ENCODE measurements around the gene CNTN4. TPM values are rescaled to one million over a fixed set of nuclear protein-coding genes. Genes with fewer than 3 reads are reported as not detected.

Gene CNTN4
- total RNA-seq, 1 experiment from 2014 or later = 2.9 TPM

- no peak for DNase-seq
- intact Hi-C loops (cut with micrococcal nuclease; ENCODE audit: unreplicated experiment) = no loop called here
- no peak overlapping the region for H3K4me3 Mint-ChIP-seq (ENCODE audit: low read depth, unreplicated experiment)
- no peaks in the 10 kb centered on the region for H3K36me3 Mint-ChIP-seq (ENCODE audit: insufficient read depth, unreplicated experiment)
- no peak for TF ChIP-seq CTCF (IDR thresholded peaks at IDR 0.05; ENCODE audit: unreplicated experiment)
- CTCF ChIA-PET = interaction anchor here (1.1 kb wide), 1 partner anchor 37 kb away, joined by 3 read pairs; no protein-coding TSS in a partner anchor
- no peak overlapping the region for H3K27ac Mint-ChIP-seq (ENCODE audit: unreplicated experiment)
- BruUV-seq (replicated peaks) = no TSS peak
- H3K4me1 Mint-ChIP-seq (ENCODE audit: low read depth, unreplicated experiment) = peaks cover 13% of the 10 kb centered on the region
- no peaks in the 10 kb centered on the region for H3K27me3 Mint-ChIP-seq (ENCODE audit: unreplicated experiment)
- peaks cover 12% of the 10 kb centered on the region for H3K9me3 Mint-ChIP-seq (ENCODE audit: low read depth, unreplicated experiment)
These were observed 748.6 kb downstream of the CNTN4 start for GRCh38 chr3:2847062-2847841.

DNA sequence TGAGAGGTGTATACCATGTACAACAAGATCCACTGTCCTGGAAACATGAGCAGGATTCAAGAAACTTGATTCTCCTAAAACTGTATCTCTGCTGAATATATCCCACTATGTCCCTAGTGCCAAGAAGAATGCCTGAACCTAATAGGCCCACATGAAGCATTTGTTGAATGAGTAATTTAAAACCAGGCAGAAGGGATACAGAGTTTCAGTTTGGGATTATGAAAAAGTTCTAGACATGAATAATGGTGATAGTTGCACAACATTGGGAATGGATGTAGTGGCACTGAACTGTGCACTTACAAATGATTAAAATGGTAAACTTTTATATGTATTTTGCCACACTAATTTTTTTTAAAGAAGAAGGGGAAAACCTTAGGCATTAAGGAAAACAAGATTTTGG, 750.4 kb downstream of the CNTN4 start:
- Mint-ChIP-seq H3K4me1 (ENCODE audit: low read depth, unreplicated experiment) (peaks cover 13% of the 10 kb centered on the region), H3K4me3 (ENCODE audit: low read depth, unreplicated experiment) (no peak overlapping the region), H3K36me3 (ENCODE audit: insufficient read depth, unreplicated experiment) (no peaks in the 10 kb centered on the region), H3K9me3 (ENCODE audit: low read depth, unreplicated experiment) (peaks cover 3% of the 10 kb centered on the region), H3K27me3 (ENCODE audit: unreplicated experiment) (no peaks in the 10 kb centered on the region), H3K27ac (ENCODE audit: unreplicated experiment) (no peak overlapping the region)
- CTCF ChIA-PET = no interaction called here
- BruUV-seq (replicated peaks) = no TSS peak
- TF ChIP-seq CTCF (IDR thresholded peaks at IDR 0.05; ENCODE audit: unreplicated experiment) = no peak
- DNase-seq = no peak
- intact Hi-C loops (cut with micrococcal nuclease; ENCODE audit: unreplicated experiment) = no loop called here

GRCh38 chr3:2850701-2851100, 752.0 kb downstream of the CNTN4 start:
- no peak for TF ChIP-seq CTCF (IDR thresholded peaks at IDR 0.05; ENCODE audit: unreplicated experiment)
- DNase-seq = no peak
- CTCF ChIA-PET = no interaction called here
- BruUV-seq (replicated peaks) = no TSS peak
- H3K27me3 Mint-ChIP-seq (ENCODE audit: unreplicated experiment) = no peaks in the 10 kb centered on the region
- no peak overlapping the region for H3K27ac Mint-ChIP-seq (ENCODE audit: unreplicated experiment)
- peaks cover 13% of the 10 kb centered on the region for H3K4me1 Mint-ChIP-seq (ENCODE audit: low read depth, unreplicated experiment)
- H3K4me3 Mint-ChIP-seq (ENCODE audit: low read depth, unreplicated experiment) = no peak overlapping the region
- intact Hi-C loops (cut with micrococcal nuclease; ENCODE audit: unreplicated experiment) = no loop called here
- peaks cover 3% of the 10 kb centered on the region for H3K9me3 Mint-ChIP-seq (ENCODE audit: low read depth, unreplicated experiment)
- no peaks in the 10 kb centered on the region for H3K36me3 Mint-ChIP-seq (ENCODE audit: insufficient read depth, unreplicated experiment)

DNA sequence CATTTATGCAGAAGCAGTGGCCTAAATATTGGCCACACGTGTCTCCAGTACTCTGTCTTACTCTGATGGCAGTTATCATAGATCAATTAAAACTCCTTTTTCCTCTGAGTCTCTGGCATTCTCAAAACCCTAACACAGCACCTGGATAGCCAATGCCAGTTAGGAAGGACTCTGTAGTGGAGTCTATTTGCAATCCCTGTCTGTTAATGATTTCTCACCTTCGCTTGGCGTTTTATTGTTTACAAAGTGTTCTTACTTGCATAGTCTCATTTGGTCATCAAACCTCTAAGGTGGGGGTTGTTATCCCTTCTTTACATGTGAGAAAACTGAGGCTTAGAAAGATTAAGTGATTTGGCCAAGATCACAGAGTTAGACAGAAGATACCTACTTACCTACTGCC, 752.7 kb downstream of the CNTN4 start:
- peak; percentile 1 for DNase-seq
- Mint-ChIP-seq H3K27ac (ENCODE audit: unreplicated experiment) (peak overlapping the region; percentile 39), H3K4me1 (ENCODE audit: low read depth, unreplicated experiment) (peaks cover 13% of the 10 kb centered on the region), H3K4me3 (ENCODE audit: low read depth, unreplicated experiment) (peak overlapping the region; percentile 49), H3K9me3 (ENCODE audit: low read depth, unreplicated experiment) (peaks cover 3% of the 10 kb centered on the region), H3K36me3 (ENCODE audit: insufficient read depth, unreplicated experiment) (no peaks in the 10 kb centered on the region), H3K27me3 (ENCODE audit: unreplicated experiment) (no peaks in the 10 kb centered on the region)
- CTCF ChIA-PET = no interaction called here
- BruUV-seq (replicated peaks) = no TSS peak
- intact Hi-C loops (cut with micrococcal nuclease; ENCODE audit: unreplicated experiment) = no loop called here
- TF ChIP-seq CTCF (IDR thresholded peaks at IDR 0.05; ENCODE audit: unreplicated experiment) = no peak
